GM12865 (cell line): ENCODE measurements around the gene CELSR3.

ENCODE experiments used
- DNase-seq: peaks from one replicate; pipeline ENCODE4 v3.0.0; 2010; ENCODE audit warnings: low read depth
- H3K4me3 ChIP-seq: 2 replicates; pipeline ENCODE4 v1.5.1; 2011; ENCODE audit warnings: mild to moderate bottlenecking, low read depth, low read length, control low read depth
- TF ChIP-seq, protein P1 (sequence below): IDR thresholded peaks from 2 replicates; pipeline ENCODE4 v1.5.1; 2011; ENCODE audit warnings: low read length, control low read depth, low read depth, inconsistent platforms; ENCODE audit not compliant: insufficient read depth; ENCODE audit errors: missing control alignments

CELSR3 gene

DNA sequence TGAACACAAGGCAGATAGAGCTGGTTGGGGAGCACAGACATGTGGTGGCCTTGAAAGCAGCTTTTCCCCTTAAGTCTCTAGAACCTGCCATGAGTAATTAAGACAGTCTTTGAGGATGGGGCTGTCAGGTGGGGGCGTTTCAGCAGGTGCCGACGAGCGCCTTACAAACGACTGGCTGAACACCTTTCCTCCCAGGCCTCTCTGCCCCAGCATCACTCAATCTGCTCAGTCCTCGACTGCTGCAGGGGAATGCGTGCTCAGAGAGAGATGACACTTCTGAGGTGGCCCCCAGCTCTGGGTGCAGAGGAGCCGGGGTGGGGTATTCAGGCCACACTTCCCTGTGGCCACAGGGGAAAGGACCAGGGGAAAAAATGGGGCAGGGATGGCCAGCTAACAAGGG, 31.1 kb upstream of the CELSR3 start:
- TF ChIP-seq, protein P1, sequence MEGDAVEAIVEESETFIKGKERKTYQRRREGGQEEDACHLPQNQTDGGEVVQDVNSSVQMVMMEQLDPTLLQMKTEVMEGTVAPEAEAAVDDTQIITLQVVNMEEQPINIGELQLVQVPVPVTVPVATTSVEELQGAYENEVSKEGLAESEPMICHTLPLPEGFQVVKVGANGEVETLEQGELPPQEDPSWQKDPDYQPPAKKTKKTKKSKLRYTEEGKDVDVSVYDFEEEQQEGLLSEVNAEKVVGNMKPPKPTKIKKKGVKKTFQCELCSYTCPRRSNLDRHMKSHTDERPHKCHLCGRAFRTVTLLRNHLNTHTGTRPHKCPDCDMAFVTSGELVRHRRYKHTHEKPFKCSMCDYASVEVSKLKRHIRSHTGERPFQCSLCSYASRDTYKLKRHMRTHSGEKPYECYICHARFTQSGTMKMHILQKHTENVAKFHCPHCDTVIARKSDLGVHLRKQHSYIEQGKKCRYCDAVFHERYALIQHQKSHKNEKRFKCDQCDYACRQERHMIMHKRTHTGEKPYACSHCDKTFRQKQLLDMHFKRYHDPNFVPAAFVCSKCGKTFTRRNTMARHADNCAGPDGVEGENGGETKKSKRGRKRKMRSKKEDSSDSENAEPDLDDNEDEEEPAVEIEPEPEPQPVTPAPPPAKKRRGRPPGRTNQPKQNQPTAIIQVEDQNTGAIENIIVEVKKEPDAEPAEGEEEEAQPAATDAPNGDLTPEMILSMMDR, result no peak
- H3K4me3 ChIP-seq, result no peak overlapping the region
- DNase-seq, result no peak

DNA sequence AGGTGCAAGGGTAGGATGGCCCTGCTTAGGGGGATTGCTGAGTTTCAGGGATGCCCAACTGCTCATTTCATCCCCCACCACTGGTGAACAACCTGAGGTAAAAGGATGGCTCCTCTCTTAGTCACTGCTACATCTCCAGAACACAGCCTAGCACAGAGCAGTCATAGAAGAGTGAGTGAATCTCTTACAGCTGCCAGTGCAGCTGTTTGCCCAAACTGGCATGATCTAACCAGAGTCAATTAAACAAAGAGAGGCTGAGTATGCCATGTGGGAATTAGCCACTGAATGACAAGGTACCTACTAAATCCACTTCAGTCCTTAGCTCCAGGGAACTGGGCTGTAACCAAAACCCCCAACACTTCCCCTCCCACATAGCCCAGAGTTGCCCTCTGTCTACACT, 29.9 kb upstream of the CELSR3 start:
- no peak overlapping the region for H3K4me3 ChIP-seq
- TF ChIP-seq, protein P1, result no peak
- DNase-seq, result no peak

DNA sequence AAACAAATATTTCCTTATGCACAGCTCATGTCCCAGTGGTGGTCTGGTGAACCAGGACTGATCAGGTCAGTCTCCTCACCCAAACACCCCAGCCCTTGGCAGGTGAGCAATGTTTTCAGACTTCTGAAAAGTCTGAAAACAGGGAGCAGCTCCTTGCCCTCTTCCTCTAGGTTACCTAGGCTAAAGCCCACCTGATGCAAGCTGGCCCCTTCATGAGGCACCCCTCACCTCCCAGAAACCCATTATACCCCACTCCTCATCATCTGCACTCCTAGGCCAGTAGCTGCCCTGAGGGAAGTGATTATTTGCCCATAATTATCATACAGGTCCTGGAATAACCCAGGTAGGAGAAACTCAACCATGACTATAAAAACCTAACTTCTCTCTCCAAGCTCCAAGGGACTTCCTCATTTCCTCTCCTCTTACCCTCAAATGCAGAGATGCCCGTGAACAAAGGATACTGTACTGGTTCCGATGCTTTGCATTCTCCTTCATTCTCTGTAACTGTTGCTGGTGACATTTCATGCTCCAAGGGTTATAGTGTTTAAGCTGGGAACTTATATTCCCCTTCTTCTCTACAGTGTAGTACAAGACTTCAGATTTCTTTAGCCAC, 28.3 kb upstream of the CELSR3 start:
- DNase-seq, result no peak
- no peak overlapping the region for H3K4me3 ChIP-seq
- TF ChIP-seq, protein P1, result no peak

DNA sequence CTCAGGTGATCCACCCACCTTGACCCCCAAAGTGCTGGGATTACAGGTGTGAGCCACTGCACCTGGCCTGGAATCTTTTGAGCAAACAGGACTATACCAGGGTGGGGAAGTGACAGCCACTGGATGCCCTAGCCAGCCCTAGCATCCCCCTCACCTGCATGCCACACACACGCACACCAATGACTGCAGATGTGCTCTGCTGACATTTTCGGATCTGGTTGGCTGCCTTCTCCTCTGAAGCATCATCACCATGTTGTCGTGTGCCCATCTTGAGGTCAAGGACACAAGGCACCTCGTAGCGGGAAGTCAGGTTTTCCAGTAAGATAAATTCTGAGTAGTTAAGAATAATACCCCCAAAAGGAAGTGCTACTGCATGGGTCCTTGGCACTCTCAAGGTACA, 26.7 kb upstream of the CELSR3 start:
- no peak overlapping the region for H3K4me3 ChIP-seq
- DNase-seq, result no peak
- TF ChIP-seq, protein P1, result no peak

DNA sequence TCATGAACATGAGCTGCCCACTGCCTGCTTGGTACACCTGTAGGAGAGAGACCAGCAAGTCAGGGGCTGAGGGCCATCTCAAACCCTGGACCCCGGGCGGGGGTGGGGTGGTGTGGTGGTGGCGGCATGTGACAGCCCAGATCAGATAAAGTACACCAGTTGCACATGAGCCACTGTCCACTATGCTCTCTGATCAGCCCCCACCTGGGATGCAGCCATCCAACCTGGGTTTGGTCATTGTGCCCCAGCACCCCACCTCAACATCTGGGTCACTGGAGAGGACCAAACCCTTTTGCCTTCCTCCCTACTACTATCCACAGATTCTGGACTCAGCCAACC, 26.0 kb upstream of the CELSR3 start:
- no peak for DNase-seq
- no peak overlapping the region for H3K4me3 ChIP-seq
- TF ChIP-seq, protein P1, result no peak

DNA sequence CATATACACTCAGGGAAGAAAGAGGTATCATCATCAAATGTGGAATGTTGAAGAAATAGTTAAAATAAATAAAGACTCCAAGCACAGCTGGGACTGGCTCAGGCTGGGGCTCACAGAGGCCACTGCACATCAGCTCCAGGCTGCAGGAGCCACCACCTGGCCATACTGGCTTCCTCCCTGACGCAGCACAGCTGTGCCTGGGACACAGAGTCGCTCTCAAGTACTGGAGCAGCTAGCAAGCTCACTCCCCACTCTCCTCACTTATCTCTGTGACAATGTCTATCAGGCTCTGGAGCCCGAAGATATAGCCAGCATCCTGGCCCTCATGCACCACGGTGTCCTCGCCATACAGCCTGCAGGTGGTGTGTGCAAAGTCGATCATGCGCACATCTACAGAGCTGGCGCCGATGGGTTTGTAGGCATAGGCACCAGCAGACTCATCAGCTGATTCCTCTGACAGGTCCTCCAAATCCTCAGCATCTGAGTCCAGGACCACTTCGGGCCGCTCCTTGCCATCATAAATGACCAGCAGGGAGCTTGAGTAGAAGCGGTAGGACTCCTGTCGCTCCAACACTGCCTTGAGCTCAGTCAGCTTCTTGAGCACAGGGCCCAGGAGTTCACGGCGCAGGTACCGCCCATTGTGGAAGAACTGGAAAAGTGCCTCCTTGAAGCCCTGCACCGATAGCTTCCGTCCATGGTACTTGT, 25.5 kb upstream of the CELSR3 start:
- no peak for DNase-seq
- TF ChIP-seq, protein P1, result no peak
- H3K4me3 ChIP-seq, result no peak overlapping the region

DNA sequence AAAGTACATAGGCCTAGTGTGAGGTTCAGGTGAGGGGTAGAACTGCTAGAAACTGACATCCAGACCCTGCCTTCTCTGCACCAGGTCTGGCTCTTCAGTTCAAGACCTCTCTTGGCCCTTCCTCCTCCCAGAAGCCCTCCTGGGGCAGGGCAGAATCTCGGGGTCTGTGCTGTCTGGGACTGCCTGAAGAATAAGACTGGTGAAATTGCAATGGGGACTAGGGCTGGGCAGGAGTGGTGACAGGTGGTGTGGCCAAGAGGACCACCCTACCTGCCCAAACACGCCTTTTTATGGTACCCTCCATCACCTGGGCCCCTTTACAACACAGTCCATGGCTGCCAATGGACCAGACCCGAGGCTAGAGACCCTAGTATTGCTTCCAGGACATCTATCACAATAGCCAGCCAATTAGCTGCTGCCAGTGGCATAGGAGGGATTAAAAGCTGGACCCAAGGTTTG, 24.6 kb upstream of the CELSR3 start:
- DNase-seq, result no peak
- no peak overlapping the region for H3K4me3 ChIP-seq
- TF ChIP-seq, protein P1, result no peak
